IMR-90 (cell line): ENCODE measurements around the gene GUCD1. TPM values are rescaled to one million over a fixed set of nuclear protein-coding genes. Genes with fewer than 3 reads are reported as not detected.

Experiments used
- BHLHE40 ChIP-seq: fragments of 150-350 bp; IDR thresholded peaks from 2 replicates; pipeline ENCODE4 v1.6.1; 2016; ENCODE audit warnings: mild to moderate bottlenecking, low read depth, low read length
- MAZ ChIP-seq: IDR thresholded peaks from 2 replicates; pipeline ENCODE4 v1.6.1; 2012; ENCODE audit warnings: low read depth, mild to moderate bottlenecking, low read length, improper control_type of control experiment, moderate library complexity, borderline replicate concordance
- MXI1 ChIP-seq: IDR thresholded peaks from 2 replicates; pipeline ENCODE4 v1.6.1; 2012; ENCODE audit warnings: low read depth, mild to moderate bottlenecking, low read length, moderate library complexity, borderline replicate concordance
- NFE2L2 ChIP-seq: fragments of 150-350 bp; IDR thresholded peaks from 2 replicates; pipeline ENCODE4 v1.6.1; 2016; ENCODE audit warnings: low read depth, mild to moderate bottlenecking, low read length
- POLR2A ChIP-seq: IDR thresholded peaks from 2 replicates; pipeline ENCODE4 v1.6.1; 2012; ENCODE audit warnings: mild to moderate bottlenecking, low read depth, low read length
- polyA plus RNA-seq, 3 experiments: library from polyadenylated mRNA; depleted of rRNA; stranded (reverse); fragments of >200 nt; gene quantifications; 2 replicates each; pipeline ENCODE4 v1.2.3, GENCODE V29; 2012; ENCODE audit warnings: low replicate concordance in 1 of 3
- total RNA-seq: library from RNA; depleted of rRNA; stranded (reverse); fragments of >200 nt; gene quantifications from 2 replicates; pipeline ENCODE4 v1.2.3, GENCODE V29; 2012
- TF ChIP-seq, protein P1 (sequence below): conservative IDR thresholded peaks from 2 replicates; pipeline ENCODE4 v1.5.1; 2012; ENCODE audit warnings: mild to moderate bottlenecking, low read depth, low read length, improper control_type of control experiment

The GUCD1 gene
- total and polyA plus RNA-seq, 2 of the 4 experiments (the other 2 are of a cell fraction): 97.6 to 143 TPM

DNA sequence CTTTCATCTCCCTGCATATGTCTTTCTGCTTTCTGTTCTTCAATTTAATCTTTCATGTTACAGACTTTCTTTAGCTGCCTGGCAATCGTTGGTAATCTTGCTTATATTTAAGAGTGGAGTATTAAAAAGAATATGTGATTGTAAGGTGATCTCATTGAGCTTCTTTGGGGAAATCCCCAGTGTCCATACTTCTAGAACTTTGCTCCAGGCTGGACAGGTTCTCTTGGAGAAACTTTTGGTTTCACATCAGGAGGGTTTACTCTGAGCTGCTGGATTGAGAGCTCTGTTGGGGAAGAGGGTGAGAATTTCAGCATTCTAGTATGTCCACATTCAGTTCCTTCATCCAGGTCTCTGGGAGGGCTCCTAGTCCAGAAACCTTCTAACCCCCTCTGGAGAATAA, 21.8 kb upstream of the GUCD1 start (continued):
- TF ChIP-seq, protein P1, sequence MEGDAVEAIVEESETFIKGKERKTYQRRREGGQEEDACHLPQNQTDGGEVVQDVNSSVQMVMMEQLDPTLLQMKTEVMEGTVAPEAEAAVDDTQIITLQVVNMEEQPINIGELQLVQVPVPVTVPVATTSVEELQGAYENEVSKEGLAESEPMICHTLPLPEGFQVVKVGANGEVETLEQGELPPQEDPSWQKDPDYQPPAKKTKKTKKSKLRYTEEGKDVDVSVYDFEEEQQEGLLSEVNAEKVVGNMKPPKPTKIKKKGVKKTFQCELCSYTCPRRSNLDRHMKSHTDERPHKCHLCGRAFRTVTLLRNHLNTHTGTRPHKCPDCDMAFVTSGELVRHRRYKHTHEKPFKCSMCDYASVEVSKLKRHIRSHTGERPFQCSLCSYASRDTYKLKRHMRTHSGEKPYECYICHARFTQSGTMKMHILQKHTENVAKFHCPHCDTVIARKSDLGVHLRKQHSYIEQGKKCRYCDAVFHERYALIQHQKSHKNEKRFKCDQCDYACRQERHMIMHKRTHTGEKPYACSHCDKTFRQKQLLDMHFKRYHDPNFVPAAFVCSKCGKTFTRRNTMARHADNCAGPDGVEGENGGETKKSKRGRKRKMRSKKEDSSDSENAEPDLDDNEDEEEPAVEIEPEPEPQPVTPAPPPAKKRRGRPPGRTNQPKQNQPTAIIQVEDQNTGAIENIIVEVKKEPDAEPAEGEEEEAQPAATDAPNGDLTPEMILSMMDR: no peak
- TF ChIP-seq POLR2A (no peak), NFE2L2 (no peak), BHLHE40 (no peak), MAZ (no peak), MXI1 (no peak)
